Adrenal gland (tissue), 12 donors: ENCODE measurements around the gene TRAF1. TPM values are rescaled to one million over a fixed set of nuclear protein-coding genes. Genes with fewer than 3 reads are reported as not detected.

Source experiments
- DNase-seq, 7 donors: peaks; one replicate each; pipeline ENCODE4 v3.0.0-alpha.2; 2019 to 2020
- H3K27ac ChIP-seq, 5 donors: fragments of 200-600 bp; sonication (generic) in 4 of 5; 1 replicate in 3 of 5; 2 replicates in 2 of 5; pipeline versions ENCODE4 v1.5.1 to v1.8.0; 2016 to 2020; ENCODE audit warnings: mild to moderate bottlenecking in 1 of 5
- H3K27me3 ChIP-seq: fragments of 200-600 bp; 2 replicates; pipeline ENCODE4 v1.8.0; 2021
- H3K36me3 ChIP-seq, 2 donors: fragments of 200-600 bp; replicated peaks in 1 of 2; 1 replicate in 1 of 2; 2 replicates in 1 of 2; pipeline versions ENCODE4 v1.5.1 to v1.8.0; 2018 to 2022
- H3K4me1 ChIP-seq, 2 donors: fragments of 200-600 bp; replicated peaks in 1 of 2; 1 replicate in 1 of 2; 2 replicates in 1 of 2; pipeline versions ENCODE4 v1.5.1 to v1.8.0; 2018 to 2021
- H3K4me3 ChIP-seq, 4 donors: fragments of 200-600 bp; sonication (generic) in 3 of 4; one replicate each; pipeline ENCODE4 v1.5.1; 2016 to 2018
- H3K9me3 ChIP-seq, 3 donors: fragments of 200-600 bp; sonication (generic) in 1 of 3; replicated peaks in 1 of 3; 1 replicate in 2 of 3; 2 replicates in 1 of 3; pipeline versions ENCODE4 v1.5.1 to v1.8.0; 2016 to 2021
- POLR2A ChIP-seq, 2 donors: fragments of 450-650 bp; IDR thresholded peaks; one replicate each; pipeline ENCODE4 v1.6.1; 2017; ENCODE audit warnings: antibody characterized with exemption in 2 of 2, mild to moderate bottlenecking in 2 of 2, moderate library complexity in 1 of 2
- WGBS, 4 donors: extraction: QIAGEN DNeasy Blood & Tissue Kit in 2 of 4; methylation state at CpG; one replicate each; pipeline versions ENCODE4 v1.1.5 to v1.1.7; 2013 to 2017; 5-methylcytosine and 5-hydroxymethylcytosine counted together
- intact Hi-C, 2 donors: fragments of 100-400 bp; cut with DNase I; formaldehyde crosslinking; loops; one replicate each; pipeline versions ENCODE4 v1.14.1 to v1.15.0; 2022 to 2023
- polyA plus RNA-seq, 3 donors: library from polyadenylated mRNA; stranded (reverse); fragments of 200-250 nt in 2 of 3; fragments of 350-450 nt in 1 of 3; fragmentation: Illumina TruSeq in 1 of 3; extraction: RNeasy Lipid Tissue Mini Kit (QIAGEN cat#74804) in 1 of 3; gene quantifications; one replicate each; pipeline ENCODE4 v1.2.3, GENCODE V29; 2013 to 2014
- total RNA-seq, 9 donors: library from RNA; depleted of rRNA in 4 of 9; stranded (reverse); fragments of >200 nt in 4 of 9; fragments of 120-200 nt in 1 of 9; fragmentation: NEBNext Ultra II Directional in 1 of 9; extraction: Animal tissue kit (Norgen Biotek cat#: 25700) in 1 of 9; gene quantifications; one replicate each; pipeline versions ENCODE4 v1.1.0 to v1.2.4, GENCODE V29; 2013 to 2023
- TF ChIP-seq, protein P1 (sequence below), 6 experiments: fragments of 450-650 bp in 4 of 6; fragments of 200-600 bp in 2 of 6; sonication (generic) in 1 of 6; IDR thresholded peaks; 1 replicate in 5 of 6; 2 replicates in 1 of 6; pipeline versions ENCODE4 v1.5.1 to v1.8.0; 2016 to 2021; ENCODE audit warnings: antibody characterized with exemption in 6 of 6, mild to moderate bottlenecking in 2 of 6, moderate library complexity in 1 of 6
- donor health status: healthy with polysubstance abuse.
- donor health status: Bipolar disorder and iron deficiency.
- donor health status: DM: yes; HTN: yes; CAD: no.
- donor health status: DM: no; HTN: no; CAD: no.
- donor health status: DM: no; HTN: no; CAD: no.
- donor health status: DM: yes; HTN: yes; CAD: no.

The TRAF1 gene
- total and polyA plus RNA-seq, 12 donors = 1.6 to 42.7 (median 7.0) TPM

DNA sequence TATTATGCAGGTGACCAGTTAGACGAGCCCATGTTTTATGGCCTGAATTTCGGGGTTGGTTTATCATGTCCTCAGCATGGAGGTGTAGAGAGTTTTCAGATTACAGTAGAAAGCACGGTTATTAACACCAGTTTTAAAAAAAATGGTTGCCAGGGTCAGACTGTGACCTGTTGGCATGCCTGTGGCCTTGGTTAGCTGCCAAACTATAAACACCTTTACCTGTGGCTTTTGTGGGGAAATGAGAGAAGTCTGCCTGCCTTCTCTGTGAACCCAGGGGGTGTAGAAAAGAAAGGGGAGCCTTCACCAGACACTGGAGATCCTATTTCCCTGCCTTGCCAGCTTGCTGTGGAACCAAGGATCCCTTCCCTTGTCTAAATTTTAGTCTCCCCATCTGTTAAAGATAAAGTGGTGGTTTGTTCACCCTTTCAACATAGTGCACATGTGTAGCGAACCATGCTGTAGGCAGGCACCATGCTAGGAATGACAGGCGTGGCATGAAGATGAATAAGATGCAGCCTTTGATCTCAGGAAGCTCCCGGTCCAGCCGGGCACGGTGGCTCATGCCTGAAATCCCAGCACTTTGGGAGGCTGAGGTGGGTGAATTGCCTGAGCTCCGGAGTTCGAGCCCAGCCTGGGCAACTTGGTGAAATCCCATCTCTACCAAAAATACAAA is 43.5 kb downstream of the TRAF1 start:
- no peak overlapping the region for H3K27ac ChIP-seq
- H3K36me3 ChIP-seq = no peaks in the 10 kb centered on the region
- no peaks in the 10 kb centered on the region for H3K27me3 ChIP-seq
- no peaks in the 10 kb centered on the region for H3K9me3 ChIP-seq
- intact Hi-C loops = no loop called here
- TF ChIP-seq, protein P1, sequence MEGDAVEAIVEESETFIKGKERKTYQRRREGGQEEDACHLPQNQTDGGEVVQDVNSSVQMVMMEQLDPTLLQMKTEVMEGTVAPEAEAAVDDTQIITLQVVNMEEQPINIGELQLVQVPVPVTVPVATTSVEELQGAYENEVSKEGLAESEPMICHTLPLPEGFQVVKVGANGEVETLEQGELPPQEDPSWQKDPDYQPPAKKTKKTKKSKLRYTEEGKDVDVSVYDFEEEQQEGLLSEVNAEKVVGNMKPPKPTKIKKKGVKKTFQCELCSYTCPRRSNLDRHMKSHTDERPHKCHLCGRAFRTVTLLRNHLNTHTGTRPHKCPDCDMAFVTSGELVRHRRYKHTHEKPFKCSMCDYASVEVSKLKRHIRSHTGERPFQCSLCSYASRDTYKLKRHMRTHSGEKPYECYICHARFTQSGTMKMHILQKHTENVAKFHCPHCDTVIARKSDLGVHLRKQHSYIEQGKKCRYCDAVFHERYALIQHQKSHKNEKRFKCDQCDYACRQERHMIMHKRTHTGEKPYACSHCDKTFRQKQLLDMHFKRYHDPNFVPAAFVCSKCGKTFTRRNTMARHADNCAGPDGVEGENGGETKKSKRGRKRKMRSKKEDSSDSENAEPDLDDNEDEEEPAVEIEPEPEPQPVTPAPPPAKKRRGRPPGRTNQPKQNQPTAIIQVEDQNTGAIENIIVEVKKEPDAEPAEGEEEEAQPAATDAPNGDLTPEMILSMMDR (IDR thresholded peaks at IDR 0.05) = no peak
- TF ChIP-seq POLR2A (IDR thresholded peaks at IDR 0.05) = no peak
- WGBS, 4 donors = 70 to 79% (median 74%) methylated on average over 10 of the region's 10 CpGs
- no peak overlapping the region for H3K4me3 ChIP-seq
- peaks cover 0 to 5% of the 10 kb centered on the region in 2 donors for H3K4me1 ChIP-seq
- DNase-seq = no peak

DNA sequence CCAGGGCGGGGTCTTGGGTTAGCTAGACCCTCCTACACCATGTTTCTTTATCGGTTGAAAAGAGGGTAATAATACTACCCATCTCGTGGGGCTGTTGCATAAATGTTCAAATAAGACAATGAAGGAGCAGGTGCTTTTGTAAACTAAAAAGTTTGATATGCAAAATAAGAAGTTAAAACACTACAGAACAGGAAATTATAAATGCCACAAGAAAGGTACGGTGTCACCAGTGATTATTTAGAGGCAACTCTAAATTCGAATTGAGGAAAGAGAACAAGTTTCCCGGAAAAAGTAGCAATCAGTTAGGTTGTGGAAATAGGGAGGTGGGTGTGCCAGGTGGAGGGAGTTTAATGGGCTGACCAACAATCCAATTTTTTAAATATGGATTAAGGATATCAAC is 47.1 kb downstream of the TRAF1 start:
- no peaks in the 10 kb centered on the region for H3K9me3 ChIP-seq
- no peaks in the 10 kb centered on the region for H3K36me3 ChIP-seq
- no peak overlapping the region for H3K4me3 ChIP-seq
- 67 to 86% (median 80%) methylated on average over 6 of the region's 6 CpGs for WGBS, 4 donors
- no peak for DNase-seq
- H3K4me1 ChIP-seq = peaks cover 0 to 15% of the 10 kb centered on the region in 2 donors
- intact Hi-C loops = loop anchor here in 1 of 2 donors (5.0 kb wide), 1 partner anchor 43 kb away; no protein-coding TSS in a partner anchor
- H3K27ac ChIP-seq = no peak overlapping the region
- no peaks in the 10 kb centered on the region for H3K27me3 ChIP-seq
- TF ChIP-seq, protein P1 (IDR thresholded peaks at IDR 0.05) = no peak
- TF ChIP-seq POLR2A (IDR thresholded peaks at IDR 0.05) = no peak

DNA sequence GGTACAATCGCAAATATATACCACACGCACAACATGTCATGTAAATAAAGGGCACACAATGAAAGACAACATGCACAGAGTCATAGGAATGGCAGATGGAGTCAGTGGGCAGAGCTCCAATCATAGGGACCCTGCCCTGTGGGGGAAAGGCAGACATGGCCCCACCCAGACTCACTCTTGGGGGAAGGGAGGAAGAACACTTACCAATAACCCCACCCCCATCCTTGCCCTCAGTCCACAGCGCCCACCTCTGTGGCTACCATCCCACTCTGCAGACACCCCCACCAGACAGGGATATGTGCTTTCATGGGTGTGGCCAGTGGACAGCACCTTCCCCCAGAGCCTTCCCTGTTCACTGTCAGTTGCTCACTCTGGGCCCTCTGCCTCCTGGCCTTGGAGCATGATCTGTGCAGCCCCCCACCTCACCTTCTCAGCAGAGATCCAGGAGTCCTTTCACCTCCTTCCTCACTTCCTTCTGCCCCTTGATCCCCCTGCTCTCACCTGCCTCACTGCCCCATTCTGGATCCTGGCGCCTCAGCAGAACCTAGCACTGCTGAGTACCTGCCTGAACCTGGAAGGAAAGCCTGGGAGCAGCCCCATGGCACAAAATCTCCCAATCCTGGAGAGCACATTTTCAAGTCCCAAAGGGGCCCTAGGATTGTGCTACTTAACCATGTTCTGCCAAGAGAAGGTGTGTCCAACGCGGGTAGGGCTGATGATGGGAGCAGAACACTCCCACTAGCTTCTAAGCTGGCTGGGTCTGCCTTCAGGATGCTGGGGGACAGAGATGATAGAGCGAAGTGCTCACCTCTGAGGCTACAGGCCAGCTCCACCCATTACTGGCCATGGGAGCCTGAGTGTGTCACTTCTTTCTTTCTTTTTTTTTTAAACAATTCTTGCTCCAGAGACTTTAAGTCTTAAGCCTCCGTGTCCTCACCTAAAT is 48.1 kb downstream of the TRAF1 start:
- peak overlapping the region in 1 of 5 donors; percentile 96 for H3K27ac ChIP-seq
- WGBS, 4 donors = 79 to 88% (median 84%) methylated on average over 8 of the region's 8 CpGs
- H3K4me3 ChIP-seq = no peak overlapping the region
- H3K9me3 ChIP-seq = no peaks in the 10 kb centered on the region
- H3K27me3 ChIP-seq = no peaks in the 10 kb centered on the region
- no peak for DNase-seq
- no peak for TF ChIP-seq POLR2A (IDR thresholded peaks at IDR 0.05)
- TF ChIP-seq, protein P1 (IDR thresholded peaks at IDR 0.05) = no peak
- H3K4me1 ChIP-seq = peaks cover 0 to 15% of the 10 kb centered on the region in 2 donors
- H3K36me3 ChIP-seq = no peaks in the 10 kb centered on the region
- intact Hi-C loops = loop anchor here in 1 of 2 donors (5.0 kb wide), 1 partner anchor 44 kb away; no protein-coding TSS in a partner anchor
